HG03565 (cell line): ENCODE measurements around the gene C18orf32.
"Not testable (repeated sequence)": the region's sequence is repeated elsewhere in the genome, so short reads cannot be mapped to it uniquely, and the experiment has no call there.

ENCODE experiments used
- ATAC-seq: cut with Tn5 transposase; IDR thresholded peaks from one replicate; pipeline ENCODE4 v1.9.1; 2021; ENCODE audit warnings: mild to moderate bottlenecking, moderate library complexity; ENCODE audit not compliant: unreplicated experiment

Gene C18orf32

DNA sequence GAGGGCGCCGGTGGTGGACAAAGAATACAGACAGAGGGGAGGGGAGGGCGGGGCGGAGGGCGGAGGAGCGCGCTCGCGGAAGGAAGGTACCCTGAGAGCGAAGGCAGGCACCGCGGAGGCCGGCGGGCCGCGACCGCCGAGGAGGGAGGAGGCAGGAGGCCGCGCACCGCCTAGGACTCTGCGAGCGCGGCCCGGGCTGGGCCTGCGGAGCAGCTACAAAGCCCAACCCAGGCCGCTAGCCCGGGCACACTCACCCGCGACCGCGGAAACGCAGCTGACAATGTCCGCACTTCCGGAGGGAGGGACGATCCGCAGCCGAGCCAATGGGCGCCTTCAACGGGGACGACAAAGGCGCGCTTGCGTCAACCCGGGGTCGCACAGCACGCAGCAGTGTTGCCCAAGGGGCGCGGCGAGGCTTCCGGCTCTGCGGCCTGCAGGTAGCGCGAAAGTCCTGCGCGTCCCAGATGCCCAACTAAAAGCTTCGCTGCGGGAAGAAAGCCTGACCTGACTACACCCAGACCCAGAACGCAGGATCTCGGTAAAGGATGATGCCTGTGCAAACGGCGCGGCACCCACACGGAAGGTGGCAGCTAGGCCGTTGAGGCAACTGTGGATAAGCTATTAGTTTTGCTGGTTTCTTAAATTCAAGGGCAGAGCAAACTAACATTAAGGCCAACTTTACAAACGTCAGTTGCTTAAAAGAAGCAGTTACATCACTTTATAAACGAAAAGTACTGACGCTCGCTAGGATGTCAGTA is at the start of gene C18orf32:
Gene C18orf32, minus strand, starts transcription at position 282 of the 758 bp plus-strand sequence. CDS start 3,486 bp downstream, outside the sequence.
- peak; percentile 86 for ATAC-seq

DNA sequence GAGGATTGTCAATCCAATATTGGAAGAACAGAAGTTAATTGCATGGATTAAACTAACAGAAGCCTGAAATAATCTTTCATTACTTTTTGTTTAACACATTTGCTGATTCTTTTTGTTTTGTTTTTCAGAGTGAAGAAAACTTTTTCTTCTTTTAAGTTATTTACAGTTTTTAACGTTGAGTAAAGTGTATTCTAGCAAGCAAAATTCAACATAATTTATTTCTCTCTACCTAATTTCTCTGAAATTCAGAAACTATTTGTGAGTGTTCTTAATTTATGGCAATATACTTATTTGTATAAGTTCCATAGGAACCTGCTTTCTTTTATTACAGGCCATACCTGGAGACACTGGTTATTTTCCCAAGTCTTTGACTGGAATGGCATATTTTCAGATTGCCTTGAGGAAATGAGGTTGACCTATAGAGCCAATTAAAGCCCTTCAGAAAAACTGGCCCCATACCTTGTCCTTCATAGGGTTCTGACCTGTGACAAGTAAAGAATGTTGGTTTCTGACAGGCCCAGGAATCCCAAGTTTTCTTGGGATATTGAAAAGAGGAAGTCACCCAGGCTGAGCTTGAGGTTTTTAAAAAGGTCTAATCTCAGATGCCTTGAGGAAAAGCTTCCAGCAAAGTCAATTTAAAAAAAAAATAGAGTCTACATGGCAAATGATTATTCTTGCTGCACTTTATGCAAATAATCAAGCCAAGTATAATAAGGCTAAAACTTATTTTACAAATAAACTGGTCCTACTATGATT is 48.0 kb upstream of the C18orf32 start:
- ATAC-seq = no peak

DNA sequence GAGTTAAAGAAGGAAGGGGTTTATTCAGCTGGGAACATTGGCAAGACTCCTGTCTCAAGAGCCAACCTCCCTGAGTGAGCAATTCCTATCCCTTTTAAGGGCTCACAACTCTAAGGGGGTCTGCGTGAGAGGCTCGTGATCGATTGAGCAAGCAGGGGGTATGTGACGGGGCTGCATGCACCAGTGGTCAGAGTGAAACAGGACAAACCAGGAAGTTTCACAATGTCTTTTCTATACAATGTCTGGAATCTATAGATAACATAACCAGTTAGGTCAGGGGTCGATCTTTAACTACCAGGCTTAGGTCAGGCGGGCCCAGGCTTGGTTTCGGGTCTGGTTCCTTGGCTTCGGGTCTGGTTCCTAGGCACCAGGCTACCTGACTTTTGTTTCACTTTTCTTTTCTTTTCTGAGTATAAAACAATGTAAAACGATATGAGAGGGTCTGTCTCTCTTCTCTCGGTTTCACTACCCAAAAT is 44.7 kb upstream of the C18orf32 start:
- no peak for ATAC-seq

DNA sequence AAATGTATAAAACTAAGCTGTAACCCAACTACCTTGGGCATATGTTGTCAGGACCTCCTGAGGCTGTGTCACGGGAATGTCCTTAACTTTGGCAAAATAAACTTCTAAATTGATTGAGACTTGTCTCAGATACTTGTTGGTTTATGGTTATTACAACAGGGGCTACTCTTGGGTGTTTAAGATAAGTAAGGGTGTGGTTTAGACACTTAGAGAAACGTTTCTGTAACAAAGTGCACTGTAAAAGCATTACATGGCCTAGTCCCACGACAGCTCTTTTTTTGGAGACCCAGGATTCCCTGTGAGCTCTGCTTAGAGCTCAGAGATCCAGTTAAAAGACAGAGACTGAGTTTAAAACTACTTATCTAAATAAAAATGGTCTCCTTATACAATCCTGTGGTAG is 42.6 kb upstream of the C18orf32 start:
- no peak for ATAC-seq

DNA sequence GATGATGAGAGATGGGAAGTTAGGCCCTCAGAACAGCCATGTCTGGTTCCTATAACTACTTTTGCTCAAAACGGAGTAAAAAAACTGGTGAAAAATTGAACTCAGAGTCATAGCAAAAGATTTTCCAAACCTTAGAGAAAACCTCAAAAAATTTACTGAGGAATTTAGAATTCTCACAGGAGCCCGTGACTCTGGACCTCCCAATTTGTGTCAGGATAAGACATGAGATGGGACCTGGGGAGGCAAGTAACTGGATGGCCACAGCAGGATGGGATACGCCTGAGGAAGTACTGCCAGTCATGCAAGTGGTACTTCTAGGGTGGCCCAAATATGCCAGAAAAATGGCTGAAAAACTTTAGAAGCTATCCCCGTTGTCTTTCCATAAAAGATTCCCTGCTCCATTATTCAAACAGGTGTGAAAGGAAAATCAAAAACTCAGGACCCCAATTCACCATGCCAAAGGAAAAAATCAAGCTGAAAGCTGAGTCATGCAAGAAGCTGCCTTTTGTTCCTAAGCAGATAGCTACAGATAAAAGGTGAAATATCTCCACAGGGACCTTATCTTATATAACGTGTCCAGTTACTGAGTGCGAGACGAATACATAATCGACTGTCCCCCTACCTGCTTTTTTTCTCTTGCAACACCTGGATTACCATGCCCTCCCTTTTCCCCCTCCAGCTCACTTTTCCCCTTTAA is 40.7 kb upstream of the C18orf32 start:
- no peak for ATAC-seq

DNA sequence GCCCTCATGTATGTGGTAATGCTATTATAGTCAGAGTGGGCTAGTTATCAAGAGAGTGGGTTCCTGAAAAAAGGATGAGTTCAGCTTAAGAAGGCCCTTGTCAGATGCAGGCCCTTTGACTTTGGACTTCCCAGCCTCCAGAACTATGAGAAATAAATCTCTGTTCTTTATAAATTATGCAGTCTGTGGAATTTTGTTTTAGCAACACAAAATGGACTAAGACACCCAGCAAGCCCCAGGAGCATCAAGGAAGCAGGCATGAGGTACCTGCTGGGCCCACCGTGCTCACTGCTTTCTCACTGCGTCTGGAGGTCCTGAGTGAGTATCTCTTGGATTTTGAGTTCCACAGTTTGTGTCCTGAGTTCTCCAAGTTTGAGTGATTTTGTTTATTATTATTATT is 38.9 kb upstream of the C18orf32 start:
- no peak for ATAC-seq

DNA sequence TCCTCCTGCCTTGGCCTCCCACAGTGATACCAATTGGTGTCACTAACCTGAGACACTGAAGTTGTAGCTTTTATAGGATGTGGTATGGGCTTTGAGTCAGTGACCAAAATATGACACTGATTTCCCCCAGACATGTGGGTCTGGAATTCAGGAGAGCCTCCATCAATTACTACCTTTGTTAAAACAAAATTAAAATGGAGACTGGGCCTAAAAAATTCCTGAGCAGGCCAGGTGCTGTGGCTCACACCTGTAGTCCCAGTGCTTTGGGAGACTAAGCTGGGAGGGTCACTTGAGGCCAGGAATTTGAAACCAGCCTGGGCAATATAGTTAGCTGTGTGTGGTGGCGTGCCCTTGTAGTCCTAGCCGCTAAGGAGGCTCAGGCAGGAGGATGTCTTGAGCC is 37.9 kb upstream of the C18orf32 start:
- no peak for ATAC-seq

DNA sequence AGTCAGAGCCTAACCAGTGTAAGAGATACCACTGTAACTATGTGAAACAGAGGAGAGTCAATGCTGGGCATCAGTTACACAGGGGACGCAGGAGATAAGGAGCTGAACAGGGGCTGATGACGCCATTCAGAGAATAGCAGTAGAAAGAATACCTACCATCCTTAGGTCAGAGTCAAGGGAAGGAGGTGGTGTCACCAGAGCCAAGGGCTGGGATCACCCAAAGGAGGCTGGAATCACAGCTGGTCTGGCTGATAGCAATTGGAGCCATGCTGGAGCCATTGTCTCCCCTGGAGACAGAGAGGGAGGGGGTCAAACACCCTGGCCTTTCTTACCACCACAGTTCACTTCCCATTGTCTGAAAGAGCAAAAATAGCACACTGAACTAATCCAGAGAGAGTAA is 37.3 kb upstream of the C18orf32 start:
- no peak for ATAC-seq

DNA sequence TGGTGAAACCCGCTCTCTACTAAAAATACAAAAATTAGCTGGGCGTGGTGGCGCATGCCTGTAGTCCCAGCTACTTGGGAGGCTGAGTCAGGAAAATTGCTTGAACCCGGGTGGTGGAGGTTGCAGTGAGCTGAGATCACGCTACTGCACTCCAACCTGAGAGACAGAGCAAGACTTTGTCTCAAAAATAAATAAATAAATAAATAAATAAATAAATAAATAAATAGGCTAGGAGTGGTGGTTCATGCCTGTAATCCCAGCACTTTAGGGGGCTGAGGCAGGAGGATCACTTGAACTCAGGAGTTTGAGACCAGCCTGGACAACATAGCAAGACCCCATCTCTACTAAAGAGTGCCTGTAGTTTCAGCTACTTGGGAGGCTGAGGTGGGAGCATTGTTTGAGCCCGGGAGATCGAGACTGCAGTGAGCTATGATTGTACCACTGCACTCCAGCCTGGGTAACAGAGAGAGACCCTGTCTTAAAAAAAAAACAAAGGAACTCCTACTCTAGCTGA is 36.6 kb upstream of the C18orf32 start:
- not testable (repeated sequence) for ATAC-seq

DNA sequence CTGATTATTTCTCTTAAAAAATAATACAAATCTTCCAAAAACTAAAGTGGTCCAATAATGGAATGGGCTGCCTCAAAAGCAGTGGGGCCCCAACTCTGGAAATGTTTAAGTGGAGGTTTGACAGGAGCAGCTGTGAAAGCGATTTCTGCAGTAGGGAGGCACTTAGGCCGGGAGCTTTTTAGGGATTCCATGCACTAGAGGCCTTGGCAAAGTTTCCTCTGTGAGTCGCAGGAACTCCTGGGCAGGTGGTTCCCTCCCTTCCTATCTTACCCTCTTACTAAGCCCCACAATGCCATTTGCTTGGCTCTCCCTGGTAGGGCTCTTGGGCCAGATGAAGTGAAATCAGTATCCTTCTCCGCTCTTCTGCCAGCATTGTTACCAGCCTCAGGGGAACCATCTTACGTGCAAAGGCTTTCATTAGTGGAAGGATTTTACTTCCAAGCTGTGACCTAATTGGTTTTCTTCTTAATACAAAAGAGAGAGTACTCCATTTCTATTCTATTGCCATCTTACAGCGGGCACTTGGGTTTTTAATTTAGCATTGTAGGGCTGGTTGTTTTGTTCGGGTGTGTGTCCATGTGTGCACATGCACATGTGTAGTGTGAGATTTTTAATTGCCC is 34.3 kb upstream of the C18orf32 start:
- ATAC-seq = no peak

DNA sequence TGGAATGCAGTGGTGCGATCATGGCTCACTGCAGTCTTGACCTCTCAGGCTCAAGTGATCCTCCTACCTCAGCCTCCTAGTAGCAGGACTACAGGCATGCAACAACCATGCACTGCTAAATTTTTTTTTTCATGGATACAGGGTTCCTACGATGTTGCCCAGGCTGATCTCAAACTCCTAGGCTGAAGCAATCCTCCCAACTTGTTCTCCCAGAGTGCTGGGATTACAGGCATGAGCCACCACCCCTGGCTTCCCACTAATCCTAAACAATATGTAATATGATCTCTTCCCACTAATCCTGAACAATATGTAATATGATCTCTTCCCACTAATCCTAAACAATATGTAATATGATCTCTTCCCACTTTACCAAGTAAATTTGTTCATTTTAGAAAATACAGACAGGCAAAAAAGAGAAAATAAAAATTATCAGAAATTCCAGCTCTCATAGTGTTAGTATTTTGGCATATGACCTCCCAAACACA is 33.7 kb upstream of the C18orf32 start:
- ATAC-seq = no peak

DNA sequence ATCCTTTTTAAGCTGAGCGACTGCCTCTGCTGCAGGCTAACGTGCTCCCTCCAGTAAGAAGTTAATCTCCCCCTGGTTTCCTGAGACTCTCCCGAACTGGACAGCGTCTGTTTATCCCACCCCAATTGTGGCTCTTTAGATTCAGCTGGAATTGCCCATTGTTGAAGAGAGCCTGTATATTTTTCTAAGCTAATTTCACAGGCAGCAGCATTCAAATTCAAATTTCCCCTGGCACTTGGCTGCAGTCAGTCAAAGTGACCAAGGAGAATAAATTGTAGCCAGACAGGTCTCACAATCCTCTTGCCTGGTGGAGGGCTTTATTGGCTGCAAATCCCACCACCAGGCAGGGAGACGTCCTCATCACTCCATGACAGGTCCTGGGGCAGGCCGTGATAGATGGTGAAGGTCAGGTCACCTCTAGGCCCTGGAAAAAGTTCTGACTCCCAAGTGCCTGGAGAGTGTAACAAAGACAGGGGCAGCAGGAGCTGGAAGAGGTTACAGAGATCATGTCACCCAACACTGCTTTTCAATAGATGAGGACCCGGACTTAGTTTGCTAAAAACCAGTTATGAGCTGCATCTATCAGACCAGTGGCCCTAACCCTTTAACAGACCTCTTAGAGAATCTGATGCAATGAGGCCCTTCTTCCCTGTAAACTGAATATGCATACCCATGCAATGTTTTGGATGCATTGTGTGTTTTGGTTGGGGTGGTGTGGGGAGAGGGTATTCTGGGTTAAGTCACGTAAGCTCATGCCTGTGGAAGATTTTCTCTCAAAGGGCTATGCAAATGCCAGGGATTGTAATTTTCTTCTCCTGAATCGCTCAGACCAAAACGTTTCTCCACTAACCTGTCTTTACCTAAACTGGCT is 32.3 kb upstream of the C18orf32 start:
- ATAC-seq = no peak

DNA sequence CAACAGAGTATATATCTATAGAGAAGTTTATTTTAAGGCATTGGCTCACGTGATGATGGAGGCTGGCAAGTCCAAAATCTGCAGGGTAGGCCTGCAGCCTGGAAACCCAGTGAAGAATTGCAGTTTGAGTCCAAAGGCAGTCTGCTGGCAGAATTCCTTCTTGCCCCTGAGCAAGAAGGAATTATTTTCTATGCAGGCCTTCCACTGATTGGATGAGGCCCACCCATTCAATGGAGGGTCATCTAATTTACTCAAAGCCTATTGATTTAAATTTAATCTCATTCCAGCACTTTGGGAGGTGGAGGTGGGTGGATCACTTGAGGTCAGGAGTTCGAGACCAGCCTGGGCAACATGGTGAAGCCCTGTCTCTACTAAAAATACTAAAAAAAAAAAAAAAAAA is 30.4 kb upstream of the C18orf32 start:
- no peak for ATAC-seq

DNA sequence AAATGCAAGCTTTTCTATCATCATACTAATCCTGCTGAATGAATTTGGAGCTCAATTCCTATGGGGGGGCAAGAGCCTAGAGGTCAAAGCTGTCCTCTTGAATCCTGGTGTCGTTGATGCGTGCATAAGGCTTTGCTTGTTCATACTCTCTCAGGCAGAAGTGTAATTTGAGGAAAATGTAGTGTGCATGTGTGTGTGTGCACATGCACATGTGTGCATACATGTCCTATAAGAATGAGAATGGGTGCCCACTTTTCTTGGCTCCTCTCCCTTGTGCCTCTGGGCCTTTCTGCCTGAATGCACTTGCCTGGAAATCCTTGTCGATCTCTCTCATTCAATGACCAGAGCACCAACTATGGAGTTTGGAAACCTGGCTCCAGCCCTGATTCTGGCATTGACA is 28.5 kb upstream of the C18orf32 start:
- no peak for ATAC-seq

DNA sequence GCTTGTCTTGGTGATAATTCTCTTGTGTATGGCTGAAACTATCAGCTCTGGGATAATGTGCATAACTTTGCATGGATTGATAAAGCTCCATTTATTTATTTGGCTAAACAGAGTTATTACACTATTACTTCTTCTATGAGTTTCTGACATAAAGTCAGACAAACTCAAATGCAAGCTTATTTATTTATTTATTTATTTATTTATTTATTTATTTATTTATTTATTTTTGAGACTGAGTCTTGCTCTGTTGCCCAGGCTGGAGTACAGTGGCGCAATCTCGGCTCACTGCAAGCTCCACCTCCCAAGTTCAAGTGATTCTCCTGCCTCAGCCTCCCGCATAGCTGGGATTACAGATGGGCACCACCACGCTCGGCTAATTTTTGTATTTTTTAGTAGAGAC is 28.0 kb upstream of the C18orf32 start:
- not testable (repeated sequence) for ATAC-seq

DNA sequence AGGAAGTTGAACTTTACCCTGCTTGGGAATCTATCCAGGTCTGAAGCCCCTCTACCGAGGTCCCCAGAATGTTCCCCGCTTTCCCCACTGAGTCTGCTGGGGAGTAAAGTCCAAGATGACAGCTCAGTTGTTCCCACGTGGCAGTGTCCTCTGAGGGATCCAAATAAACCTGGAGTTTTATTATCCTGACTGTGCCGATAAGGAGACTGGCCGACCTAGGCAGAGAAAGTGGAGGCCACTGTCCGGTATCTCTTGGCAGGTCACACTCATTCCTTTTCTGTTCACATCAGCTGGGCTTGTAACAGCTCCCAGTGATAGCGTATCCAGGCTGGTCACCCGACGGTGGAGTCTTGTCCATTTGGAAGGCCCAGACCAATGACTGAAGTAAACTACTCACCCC is 27.5 kb upstream of the C18orf32 start:
- no peak for ATAC-seq

DNA sequence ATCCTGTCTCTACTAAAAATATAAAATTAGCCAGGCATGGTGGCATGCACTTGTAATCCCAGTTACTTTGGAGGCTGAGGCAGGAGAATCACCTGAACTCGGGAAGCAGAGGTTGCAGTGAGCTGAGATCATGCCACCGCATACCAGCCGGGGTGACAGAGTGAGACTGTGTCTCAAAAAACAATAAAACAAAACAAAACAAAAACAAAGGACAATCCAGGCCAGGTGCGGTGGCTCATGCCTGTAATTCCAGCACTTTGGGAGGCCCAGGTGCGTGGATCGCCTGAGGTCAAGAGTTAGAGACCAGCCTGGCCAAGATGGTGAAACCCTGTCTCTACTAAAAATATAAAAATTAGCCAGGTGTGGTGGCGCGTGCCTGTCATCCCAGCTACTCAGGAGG is 25.8 kb upstream of the C18orf32 start:
- ATAC-seq = not testable (repeated sequence)

DNA sequence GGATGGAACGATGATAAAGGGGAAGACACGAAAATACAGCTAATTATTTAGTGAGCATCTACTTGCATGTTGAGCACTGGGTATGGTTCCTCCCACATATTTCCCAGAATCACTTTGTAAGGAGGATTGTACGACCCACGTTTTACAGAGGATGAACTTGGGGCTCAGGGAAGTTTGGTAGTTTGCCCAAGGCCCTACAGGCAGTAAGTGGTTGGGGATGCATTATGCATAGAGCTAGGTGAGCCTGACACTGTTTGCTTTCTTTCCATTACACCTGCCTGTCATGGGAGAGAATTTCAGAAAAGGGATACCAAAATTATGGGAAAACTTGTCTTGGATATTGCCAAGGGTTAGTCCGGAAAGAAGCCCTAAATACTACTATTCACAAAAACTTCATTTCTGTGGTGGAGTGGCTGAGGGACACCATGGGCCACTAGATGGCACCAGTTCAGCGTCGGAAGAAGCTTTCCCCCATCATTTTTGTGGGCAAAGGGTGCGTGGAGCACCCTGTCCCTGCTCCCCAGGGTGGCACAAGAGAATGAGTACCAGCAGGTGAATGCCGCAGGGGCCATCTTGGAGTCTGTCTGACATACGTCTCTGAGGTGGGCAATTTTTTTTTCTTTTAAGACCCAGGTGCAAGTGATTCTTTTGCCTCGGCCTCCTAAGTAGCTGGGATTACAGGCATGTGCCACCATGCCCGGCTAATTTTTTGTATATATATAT is 23.5 kb upstream of the C18orf32 start:
- ATAC-seq = no peak

DNA sequence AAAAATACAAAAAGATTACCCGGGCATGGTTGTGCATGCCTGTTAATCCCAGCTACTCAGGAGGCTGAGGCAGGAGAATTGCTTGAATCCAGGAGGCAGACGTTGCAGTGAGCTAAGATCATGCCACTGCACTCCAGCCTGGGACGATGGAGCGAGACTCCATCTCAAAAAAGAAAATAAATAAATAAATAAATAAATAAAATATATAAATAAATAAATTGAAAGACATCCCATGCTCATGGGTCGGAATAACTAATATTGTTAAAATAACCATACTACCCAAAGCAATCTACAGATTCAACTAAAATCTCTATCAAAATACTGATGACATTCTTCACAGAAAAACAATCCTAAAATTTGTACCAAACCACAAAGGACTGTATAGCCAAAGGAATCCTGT is 19.4 kb upstream of the C18orf32 start:
- not testable (repeated sequence) for ATAC-seq
